ENCODE measurements around the gene NDUFA3. TPM values are rescaled to one million over a fixed set of nuclear protein-coding genes. Genes with fewer than 3 reads are reported as not detected.

NDUFA3 gene
- total and polyA plus RNA-seq, 2 donors (not counting 3 experiments of a cell fraction or from before 2014, with no cell fraction given): 107 to 119 TPM

GRCh38 chr19:54114340-54115108 lies 11.9 kb downstream of the NDUFA3 start:
- peak overlapping the region; percentile 84 for H3K4me2 ChIP-seq (ENCODE audit: insufficient read depth, low read length)
- H4K20me1 ChIP-seq (replicated peaks; ENCODE audit: control insufficient read depth, extremely low read depth, insufficient read depth, low read length): no peaks in the 10 kb centered on the region
- H3K27ac ChIP-seq (ENCODE audit: insufficient read depth, low read depth, low read length): no peak overlapping the region
- CTCF ChIA-PET: interaction anchor here (0.7 to 1.7 kb wide), 8 partner anchors 9 to 306 kb away, joined by 3 to 5 read pairs (median 4); partner anchors contain the start of gene CNOT3
- dilution Hi-C loops (cut with MboI; ENCODE audit: extremely low pct_ligation_motif_present, low sequenced_read_pairs): no loop called here
- H3K9ac ChIP-seq (replicated peaks; ENCODE audit: extremely low read depth, insufficient read depth, low read length): peak overlapping the region; percentile 82
- no TSS peak for BruUV-seq (replicated peaks)
- POLR2A ChIA-PET: interaction anchor here (0.7 to 2.1 kb wide), 4 partner anchors 9 to 87 kb away, joined by 3 to 13 read pairs (median 4); partner anchors contain the start of genes CNOT3 and MBOAT7
- peaks cover 3 to 15% of the 10 kb centered on the region in 2 experiments for H3K36me3 ChIP-seq (ENCODE audit: control insufficient read depth in 2 of 2, extremely low read depth in 1 of 2, insufficient read depth in 2 of 2, low read length in 2 of 2)
- H3K4me3 ChIP-seq (replicated peaks in 1 of 3; ENCODE audit: insufficient read depth in 1 of 3, low read depth in 1 of 3, low read length in 3 of 3): peak overlapping the region; percentile 51 to 81 (median 68)
- H3K9me3 ChIP-seq (replicated peaks; ENCODE audit: control insufficient read depth, insufficient read depth, low read length): no peaks in the 10 kb centered on the region
- TF ChIP-seq POLR2AphosphoS5 (IDR thresholded peaks at IDR 0.05; ENCODE audit: insufficient read depth, low read depth, low read length) (peak; percentile 32), GATA2 (IDR thresholded peaks at IDR 0.05; ENCODE audit: insufficient read depth, insufficient read length, low read depth, low read length) (no peak), POLR2A (IDR thresholded peaks at IDR 0.05; ENCODE audit: low read depth, low read length) (peak; percentile 68)
- intact Hi-C loops (cut with micrococcal nuclease): loop anchor here (1.0 to 5.0 kb wide), 4 partner anchors 12 to 132 kb away; partner anchors contain the start of genes CNOT3, LENG1 and NDUFA3
- H3K4me1 ChIP-seq (ENCODE audit: control insufficient read depth, extremely low read depth, insufficient read depth, low read length): peaks cover 7% of the 10 kb centered on the region
- H3K27me3 ChIP-seq (ENCODE audit: control insufficient read depth in 2 of 2, insufficient read depth in 2 of 2, low read length in 2 of 2): no peaks in the 10 kb centered on the region
- peak; percentile 31 for DNase-seq (ENCODE audit: low read depth, low spot score)
- H3K79me2 ChIP-seq (ENCODE audit: control insufficient read depth, insufficient read depth, low read length): peaks cover 17% of the 10 kb centered on the region
- H2AFZ ChIP-seq (ENCODE audit: low read depth, low read length): peak overlapping the region; percentile 1
- H3K9me1 ChIP-seq (replicated peaks; ENCODE audit: control insufficient read depth, extremely low read depth, insufficient read depth, low read length): no peaks in the 10 kb centered on the region
- peak; percentile 70 for FAIRE-seq

Data from endothelial cell of umbilical vein (primary cell).